ENCODE measurements around the gene TAGLN.

Gene TAGLN

GRCh38 chr11:117222991-117223740 is 24.0 kb downstream of the TAGLN start:
- Histone ChIP-seq H3K36me3 (ENCODE audit: control insufficient read depth, insufficient read depth, low read length) (peaks cover 95% of the 10 kb centered on the region), H3K9me3 (ENCODE audit: control insufficient read depth, low read length) (no peaks in the 10 kb centered on the region), H3K27me3 (replicated peaks; ENCODE audit: control insufficient read depth, insufficient read depth, low read length, poor library complexity, severe bottlenecking) (no peaks in the 10 kb centered on the region), H3K4me3 (ENCODE audit: insufficient read depth, low read depth, low read length, poor library complexity, severe bottlenecking) (no peak overlapping the region), H3K27ac (ENCODE audit: insufficient read depth, low read length, poor library complexity, severe bottlenecking) (no peak overlapping the region), H3K4me1 (ENCODE audit: control insufficient read depth, insufficient read depth, low read length, poor library complexity, severe bottlenecking) (peaks cover 3% of the 10 kb centered on the region)
- no peak for DNase-seq

GRCh38 chr11:117223741-117224689 is 24.8 kb downstream of the TAGLN start:
- H3K9me3 ChIP-seq (ENCODE audit: control insufficient read depth, low read length), result no peaks in the 10 kb centered on the region
- peaks cover 95% of the 10 kb centered on the region for H3K36me3 ChIP-seq (ENCODE audit: control insufficient read depth, insufficient read depth, low read length)
- DNase-seq, result no peak
- H3K4me1 ChIP-seq (ENCODE audit: control insufficient read depth, insufficient read depth, low read length, poor library complexity, severe bottlenecking), result peaks cover 5% of the 10 kb centered on the region
- no peaks in the 10 kb centered on the region for H3K27me3 ChIP-seq (replicated peaks; ENCODE audit: control insufficient read depth, insufficient read depth, low read length, poor library complexity, severe bottlenecking)
- H3K27ac ChIP-seq (ENCODE audit: insufficient read depth, low read length, poor library complexity, severe bottlenecking), result no peak overlapping the region
- H3K4me3 ChIP-seq (ENCODE audit: insufficient read depth, low read depth, low read length, poor library complexity, severe bottlenecking), result no peak overlapping the region

GRCh38 chr11:117225553-117226170 is 26.5 kb downstream of the TAGLN start:
- no peak overlapping the region for H3K27ac ChIP-seq (ENCODE audit: insufficient read depth, low read length, poor library complexity, severe bottlenecking)
- H3K9me3 ChIP-seq (ENCODE audit: control insufficient read depth, low read length), result no peaks in the 10 kb centered on the region
- H3K27me3 ChIP-seq (replicated peaks; ENCODE audit: control insufficient read depth, insufficient read depth, low read length, poor library complexity, severe bottlenecking), result no peaks in the 10 kb centered on the region
- H3K36me3 ChIP-seq (ENCODE audit: control insufficient read depth, insufficient read depth, low read length), result peaks cover 89% of the 10 kb centered on the region
- peaks cover 22% of the 10 kb centered on the region for H3K4me1 ChIP-seq (ENCODE audit: control insufficient read depth, insufficient read depth, low read length, poor library complexity, severe bottlenecking)
- no peak overlapping the region for H3K4me3 ChIP-seq (ENCODE audit: insufficient read depth, low read depth, low read length, poor library complexity, severe bottlenecking)
- no peak for DNase-seq

GRCh38 chr11:117226388-117227385 is 27.5 kb downstream of the TAGLN start:
- Histone ChIP-seq H3K27ac (ENCODE audit: insufficient read depth, low read length, poor library complexity, severe bottlenecking) (peak overlapping the region; percentile 2), H3K9me3 (ENCODE audit: control insufficient read depth, low read length) (no peaks in the 10 kb centered on the region), H3K4me1 (ENCODE audit: control insufficient read depth, insufficient read depth, low read length, poor library complexity, severe bottlenecking) (peaks cover 31% of the 10 kb centered on the region), H3K27me3 (replicated peaks; ENCODE audit: control insufficient read depth, insufficient read depth, low read length, poor library complexity, severe bottlenecking) (no peaks in the 10 kb centered on the region), H3K4me3 (ENCODE audit: insufficient read depth, low read depth, low read length, poor library complexity, severe bottlenecking) (no peak overlapping the region), H3K36me3 (ENCODE audit: control insufficient read depth, insufficient read depth, low read length) (peaks cover 79% of the 10 kb centered on the region)
- DNase-seq, result peak in 1 of 3 donors; percentile 30

GRCh38 chr11:117228091-117228490 is 28.9 kb downstream of the TAGLN start:
- Histone ChIP-seq H3K27me3 (replicated peaks; ENCODE audit: control insufficient read depth, insufficient read depth, low read length, poor library complexity, severe bottlenecking) (no peaks in the 10 kb centered on the region), H3K27ac (ENCODE audit: insufficient read depth, low read length, poor library complexity, severe bottlenecking) (no peak overlapping the region), H3K9me3 (ENCODE audit: control insufficient read depth, low read length) (no peaks in the 10 kb centered on the region), H3K4me1 (ENCODE audit: control insufficient read depth, insufficient read depth, low read length, poor library complexity, severe bottlenecking) (peaks cover 34% of the 10 kb centered on the region), H3K36me3 (ENCODE audit: control insufficient read depth, insufficient read depth, low read length) (peaks cover 65% of the 10 kb centered on the region), H3K4me3 (ENCODE audit: insufficient read depth, low read depth, low read length, poor library complexity, severe bottlenecking) (no peak overlapping the region)
- no peak for DNase-seq

- H3K4me3 ChIP-seq (ENCODE audit: insufficient read depth, low read depth, low read length, poor library complexity, severe bottlenecking), result peak overlapping the region; percentile 93
These were observed 30.2 kb downstream of the TAGLN start for GRCh38 chr11:117229411-117229810.

GRCh38 chr11:117229931-117230285 is 30.7 kb downstream of the TAGLN start:
- DNase-seq, result no peak
- H3K9me3 ChIP-seq (ENCODE audit: control insufficient read depth, low read length), result no peaks in the 10 kb centered on the region
- H3K4me1 ChIP-seq (ENCODE audit: control insufficient read depth, insufficient read depth, low read length, poor library complexity, severe bottlenecking), result peaks cover 36% of the 10 kb centered on the region
- peaks cover 47% of the 10 kb centered on the region for H3K36me3 ChIP-seq (ENCODE audit: control insufficient read depth, insufficient read depth, low read length)
- H3K27ac ChIP-seq (ENCODE audit: insufficient read depth, low read length, poor library complexity, severe bottlenecking), result peak overlapping the region; percentile 90
- H3K27me3 ChIP-seq (replicated peaks; ENCODE audit: control insufficient read depth, insufficient read depth, low read length, poor library complexity, severe bottlenecking), result no peaks in the 10 kb centered on the region
- H3K4me3 ChIP-seq (ENCODE audit: insufficient read depth, low read depth, low read length, poor library complexity, severe bottlenecking), result peak overlapping the region; percentile 93

More at GRCh38 chr11:117229411-117229810, 30.2 kb downstream of the TAGLN start:
- no peak for DNase-seq
- Histone ChIP-seq H3K27me3 (replicated peaks; ENCODE audit: control insufficient read depth, insufficient read depth, low read length, poor library complexity, severe bottlenecking) (no peaks in the 10 kb centered on the region), H3K9me3 (ENCODE audit: control insufficient read depth, low read length) (no peaks in the 10 kb centered on the region), H3K36me3 (ENCODE audit: control insufficient read depth, insufficient read depth, low read length) (peaks cover 52% of the 10 kb centered on the region), H3K4me1 (ENCODE audit: control insufficient read depth, insufficient read depth, low read length, poor library complexity, severe bottlenecking) (peaks cover 36% of the 10 kb centered on the region), H3K27ac (ENCODE audit: insufficient read depth, low read length, poor library complexity, severe bottlenecking) (peak overlapping the region; percentile 90)

GRCh38 chr11:117230286-117230961 is 31.3 kb downstream of the TAGLN start:
- Histone ChIP-seq H3K4me3 (ENCODE audit: insufficient read depth, low read depth, low read length, poor library complexity, severe bottlenecking) (peak overlapping the region; percentile 93), H3K27me3 (replicated peaks; ENCODE audit: control insufficient read depth, insufficient read depth, low read length, poor library complexity, severe bottlenecking) (no peaks in the 10 kb centered on the region), H3K27ac (ENCODE audit: insufficient read depth, low read length, poor library complexity, severe bottlenecking) (peak overlapping the region; percentile 90), H3K36me3 (ENCODE audit: control insufficient read depth, insufficient read depth, low read length) (peaks cover 45% of the 10 kb centered on the region), H3K9me3 (ENCODE audit: control insufficient read depth, low read length) (no peaks in the 10 kb centered on the region), H3K4me1 (ENCODE audit: control insufficient read depth, insufficient read depth, low read length, poor library complexity, severe bottlenecking) (peaks cover 36% of the 10 kb centered on the region)
- DNase-seq, result peak in 1 of 3 donors; percentile 15

Data from effector memory CD4-positive, alpha-beta T cell (primary cell).